Activated naive CD8-positive, alpha-beta T cell treated with anti-CD3 and anti-CD28 coated beads, Interleukin-2, amount 10 ng/mL, durations not matched to agents 7 days and 5 days (primary cell): ENCODE measurements around the gene CDKL5. TPM values are rescaled to one million over a fixed set of nuclear protein-coding genes. Genes with fewer than 3 reads are reported as not detected.

Source experiments
- ATAC-seq: fragments of 150-1000 bp; cut with Tn5 transposase; one replicate; pipeline ENCODE4 v1.10.0; 2021; ENCODE audit warnings: low read depth, moderate library complexity
- POLR2A ChIA-PET: fragments of 350-600 bp; sonication (Branson Sonifier 250); formaldehyde crosslinking; loops from one replicate; lab custom pipeline; 2021; ENCODE audit warnings: antibody characterized with exemption; lab: Charles Lee
- DNase-seq: peaks from one replicate; pipeline ENCODE4 v3.0.0; 2021
- H3K27ac Mint-ChIP-seq: one replicate; pipeline ENCODE4 v1.8.0; 2022; ENCODE audit warnings: mild to moderate bottlenecking, mixed read lengths
- H3K27me3 Mint-ChIP-seq: one replicate; pipeline ENCODE4 v1.8.0; 2022; ENCODE audit warnings: mild to moderate bottlenecking, moderate library complexity, mixed read lengths
- H3K36me3 Mint-ChIP-seq: one replicate; pipeline ENCODE4 v1.8.0; 2021; ENCODE audit warnings: mild to moderate bottlenecking, mixed read lengths
- H3K4me1 Mint-ChIP-seq: one replicate; pipeline ENCODE4 v1.8.0; 2021; ENCODE audit warnings: mixed read lengths
- H3K4me3 Mint-ChIP-seq: one replicate; pipeline ENCODE4 v1.8.0; 2022; ENCODE audit warnings: mild to moderate bottlenecking, moderate library complexity, mixed read lengths
- H3K9me3 Mint-ChIP-seq: one replicate; pipeline ENCODE4 v1.8.0; 2021; ENCODE audit warnings: mixed read lengths
- total RNA-seq, 2 experiments: library from RNA; stranded (reverse); gene quantifications; one replicate each; pipeline ENCODE4 v1.2.3, GENCODE V29; 2021

Gene CDKL5
- total RNA-seq, 2 experiments from 2014 or later, result 2.2 TPM

- DNase-seq, result no peak
- Mint-ChIP-seq H3K27me3 (no peaks in the 10 kb centered on the region), H3K27ac (no peak overlapping the region), H3K4me1 (no peaks in the 10 kb centered on the region), H3K36me3 (no peaks in the 10 kb centered on the region), H3K4me3 (no peak overlapping the region), H3K9me3 (no peaks in the 10 kb centered on the region)
- POLR2A ChIA-PET, result no interaction called here
- ATAC-seq, result no peak
These were observed 65.6 kb downstream of the CDKL5 start for GRCh38 chrX:18490806-18491555.

GRCh38 chrX:18491587-18492340, 66.4 kb downstream of the CDKL5 start:
- H3K36me3 Mint-ChIP-seq, result no peaks in the 10 kb centered on the region

GRCh38 chrX:18534949-18535348, 109.5 kb downstream of the CDKL5 start:
- POLR2A ChIA-PET, result no interaction called here
- no peak for ATAC-seq

More at GRCh38 chrX:18491587-18492340, 66.4 kb downstream of the CDKL5 start:
- Mint-ChIP-seq H3K4me1 (no peaks in the 10 kb centered on the region), H3K9me3 (no peaks in the 10 kb centered on the region), H3K27me3 (no peaks in the 10 kb centered on the region), H3K4me3 (no peak overlapping the region), H3K27ac (no peak overlapping the region)
- POLR2A ChIA-PET, result no interaction called here
- no peak for ATAC-seq
- no peak for DNase-seq

GRCh38 chrX:18537068-18537467, 111.7 kb downstream of the CDKL5 start:
- no peaks in the 10 kb centered on the region for H3K36me3 Mint-ChIP-seq
- H3K9me3 Mint-ChIP-seq, result no peaks in the 10 kb centered on the region
- no peaks in the 10 kb centered on the region for H3K27me3 Mint-ChIP-seq
- no peak overlapping the region for H3K27ac Mint-ChIP-seq
- POLR2A ChIA-PET, result no interaction called here
- no peak for ATAC-seq
- no peak overlapping the region for H3K4me3 Mint-ChIP-seq
- DNase-seq, result no peak
- H3K4me1 Mint-ChIP-seq, result no peaks in the 10 kb centered on the region

More at GRCh38 chrX:18534949-18535348, 109.5 kb downstream of the CDKL5 start:
- DNase-seq, result no peak
- H3K4me1 Mint-ChIP-seq, result no peaks in the 10 kb centered on the region
- no peaks in the 10 kb centered on the region for H3K36me3 Mint-ChIP-seq
- no peak overlapping the region for H3K4me3 Mint-ChIP-seq
- no peaks in the 10 kb centered on the region for H3K9me3 Mint-ChIP-seq
- H3K27me3 Mint-ChIP-seq, result no peaks in the 10 kb centered on the region
- H3K27ac Mint-ChIP-seq, result no peak overlapping the region

- no peak for DNase-seq
- Mint-ChIP-seq H3K4me3 (no peak overlapping the region), H3K27ac (no peak overlapping the region), H3K9me3 (no peaks in the 10 kb centered on the region), H3K4me1 (no peaks in the 10 kb centered on the region), H3K36me3 (no peaks in the 10 kb centered on the region), H3K27me3 (no peaks in the 10 kb centered on the region)
- no peak for ATAC-seq
- POLR2A ChIA-PET, result no interaction called here
These were observed 112.1 kb downstream of the CDKL5 start for GRCh38 chrX:18537524-18537923.

- Mint-ChIP-seq H3K9me3 (no peaks in the 10 kb centered on the region), H3K36me3 (no peaks in the 10 kb centered on the region), H3K4me3 (no peak overlapping the region), H3K4me1 (no peaks in the 10 kb centered on the region), H3K27ac (no peak overlapping the region), H3K27me3 (no peaks in the 10 kb centered on the region)
- ATAC-seq (no peak), DNase-seq (no peak)
- POLR2A ChIA-PET, result no interaction called here
These were observed 116.7 kb downstream of the CDKL5 start for GRCh38 chrX:18542131-18542530.

- H3K27ac Mint-ChIP-seq, result no peak overlapping the region
These were observed 117.5 kb downstream of the CDKL5 start for GRCh38 chrX:18542905-18543304.

GRCh38 chrX:18543738-18544137, 118.3 kb downstream of the CDKL5 start:
- Mint-ChIP-seq H3K4me1 (no peaks in the 10 kb centered on the region), H3K4me3 (no peak overlapping the region), H3K27ac (no peak overlapping the region), H3K9me3 (no peaks in the 10 kb centered on the region), H3K36me3 (no peaks in the 10 kb centered on the region), H3K27me3 (no peaks in the 10 kb centered on the region)
- no peak for DNase-seq
- ATAC-seq, result no peak
- POLR2A ChIA-PET, result no interaction called here

More at GRCh38 chrX:18542905-18543304, 117.5 kb downstream of the CDKL5 start:
- POLR2A ChIA-PET, result no interaction called here
- no peak for DNase-seq
- Mint-ChIP-seq H3K4me1 (no peaks in the 10 kb centered on the region), H3K36me3 (no peaks in the 10 kb centered on the region), H3K4me3 (no peak overlapping the region), H3K9me3 (no peaks in the 10 kb centered on the region), H3K27me3 (no peaks in the 10 kb centered on the region)
- ATAC-seq, result no peak

GRCh38 chrX:18545771-18546170, 120.4 kb downstream of the CDKL5 start:
- Mint-ChIP-seq H3K27ac (no peak overlapping the region), H3K9me3 (no peaks in the 10 kb centered on the region)
- POLR2A ChIA-PET, result no interaction called here

GRCh38 chrX:18548996-18549395, 123.6 kb downstream of the CDKL5 start:
- H3K4me1 Mint-ChIP-seq, result no peaks in the 10 kb centered on the region
- POLR2A ChIA-PET, result no interaction called here
- H3K27me3 Mint-ChIP-seq, result no peaks in the 10 kb centered on the region
- no peak for ATAC-seq
- H3K36me3 Mint-ChIP-seq, result no peaks in the 10 kb centered on the region
- no peak for DNase-seq
- no peaks in the 10 kb centered on the region for H3K9me3 Mint-ChIP-seq
- H3K27ac Mint-ChIP-seq, result no peak overlapping the region
- no peak overlapping the region for H3K4me3 Mint-ChIP-seq

More at GRCh38 chrX:18545771-18546170, 120.4 kb downstream of the CDKL5 start:
- ATAC-seq (no peak), DNase-seq (no peak)
- no peaks in the 10 kb centered on the region for H3K36me3 Mint-ChIP-seq
- H3K4me1 Mint-ChIP-seq, result no peaks in the 10 kb centered on the region
- H3K4me3 Mint-ChIP-seq, result no peak overlapping the region
- H3K27me3 Mint-ChIP-seq, result no peaks in the 10 kb centered on the region

GRCh38 chrX:18549643-18550042, 124.2 kb downstream of the CDKL5 start:
- DNase-seq, result no peak
- Mint-ChIP-seq H3K4me3 (no peak overlapping the region), H3K36me3 (no peaks in the 10 kb centered on the region), H3K9me3 (no peaks in the 10 kb centered on the region), H3K27ac (no peak overlapping the region), H3K27me3 (no peaks in the 10 kb centered on the region), H3K4me1 (no peaks in the 10 kb centered on the region)
- POLR2A ChIA-PET, result no interaction called here
- ATAC-seq, result no peak

GRCh38 chrX:18557879-18558278, 132.5 kb downstream of the CDKL5 start:
- no peak for DNase-seq
- POLR2A ChIA-PET, result no interaction called here
- Mint-ChIP-seq H3K36me3 (no peaks in the 10 kb centered on the region), H3K4me3 (no peak overlapping the region), H3K27me3 (no peaks in the 10 kb centered on the region), H3K4me1 (no peaks in the 10 kb centered on the region), H3K9me3 (no peaks in the 10 kb centered on the region), H3K27ac (no peak overlapping the region)
- no peak for ATAC-seq

- Mint-ChIP-seq H3K4me1 (no peaks in the 10 kb centered on the region), H3K27me3 (no peaks in the 10 kb centered on the region)
These were observed 133.4 kb downstream of the CDKL5 start for GRCh38 chrX:18558799-18559198.

GRCh38 chrX:18561020-18561419, 135.6 kb downstream of the CDKL5 start:
- no peaks in the 10 kb centered on the region for H3K9me3 Mint-ChIP-seq
- ATAC-seq, result no peak
- H3K4me1 Mint-ChIP-seq, result no peaks in the 10 kb centered on the region
- H3K27me3 Mint-ChIP-seq, result no peaks in the 10 kb centered on the region
- H3K27ac Mint-ChIP-seq, result no peak overlapping the region
- H3K4me3 Mint-ChIP-seq, result no peak overlapping the region
- POLR2A ChIA-PET, result no interaction called here
- H3K36me3 Mint-ChIP-seq, result no peaks in the 10 kb centered on the region
- no peak for DNase-seq

More at GRCh38 chrX:18558799-18559198, 133.4 kb downstream of the CDKL5 start:
- POLR2A ChIA-PET, result no interaction called here
- DNase-seq, result no peak
- Mint-ChIP-seq H3K36me3 (no peaks in the 10 kb centered on the region), H3K27ac (no peak overlapping the region), H3K9me3 (no peaks in the 10 kb centered on the region), H3K4me3 (no peak overlapping the region)
- no peak for ATAC-seq
